Lower leg skin (tissue), 4 donors: Measurements from ENCODE around the gene RPAP2. TPM values are rescaled to one million over a fixed set of nuclear protein-coding genes. Genes with fewer than 3 reads are reported as not detected.
"Not testable (repeated sequence)": the region's sequence is repeated elsewhere in the genome, so short reads cannot be mapped to it uniquely, and the experiment has no call there.

Experiments
- DNase-seq, 2 donors: peaks; one replicate each; pipeline ENCODE4 v3.0.0-alpha.2; 2019; ENCODE audit warnings: low spot score in 2 of 2
- H3K4me3 ChIP-seq: fragments of 200-600 bp; sonication (generic); 2 replicates; pipeline ENCODE4 v1.5.1; 2017; ENCODE audit warnings: mild to moderate bottlenecking, low read depth; ENCODE audit not compliant: poor library complexity, severe bottlenecking
- CTCF ChIP-seq, 3 donors: fragments of 450-650 bp; IDR thresholded peaks; one replicate each; pipeline ENCODE4 v1.5.1; 2016; ENCODE audit warnings: antibody characterized with exemption in 3 of 3, mild to moderate bottlenecking in 3 of 3, moderate library complexity in 2 of 3
- POLR2A ChIP-seq, 2 donors: fragments of 450-650 bp; IDR thresholded peaks; one replicate each; pipeline ENCODE4 v1.6.1; 2016 to 2017; ENCODE audit warnings: antibody characterized with exemption in 2 of 2, mild to moderate bottlenecking in 1 of 2, moderate library complexity in 1 of 2
- WGBS, 2 donors: methylation state at CpG; one replicate each; pipeline ENCODE4 v1.1.5; 2018; 5-methylcytosine and 5-hydroxymethylcytosine counted together
- intact Hi-C: fragments of 100-400 bp; cut with DNase I; formaldehyde crosslinking; loops from one replicate; pipeline ENCODE4 v1.15.0; 2023; ENCODE audit warnings: low total_unique reads
- total RNA-seq, 4 donors: library from RNA; depleted of rRNA; stranded (reverse); fragments of >200 nt; gene quantifications; one replicate each; pipeline ENCODE4 v1.1.0, GENCODE V29; 2016

RPAP2 gene
- total RNA-seq, 4 donors from 2014 or later, result 9.0 to 14.5 (median 9.3) TPM

- DNase-seq, result no peak
- no peak overlapping the region for H3K4me3 ChIP-seq
- intact Hi-C loops, result no loop called here
- no peak for TF ChIP-seq POLR2A (IDR thresholded peaks at IDR 0.05)
- no peak for TF ChIP-seq CTCF (IDR thresholded peaks at IDR 0.05)
- 82 to 85% methylated on average over 2 of the region's 2 CpGs for WGBS, 2 donors
These were observed 73.3 kb downstream of the RPAP2 start for GRCh38 chr1:92372164-92372563.

- 87 to 90% methylated on average over 2 of the region's 2 CpGs for WGBS, 2 donors
- DNase-seq, result no peak
- TF ChIP-seq CTCF (IDR thresholded peaks at IDR 0.05), result no peak
- no peak for TF ChIP-seq POLR2A (IDR thresholded peaks at IDR 0.05)
- intact Hi-C loops, result no loop called here
- H3K4me3 ChIP-seq, result no peak overlapping the region
These were observed 75.4 kb downstream of the RPAP2 start for GRCh38 chr1:92374223-92374622.

- intact Hi-C loops, result no loop called here
- H3K4me3 ChIP-seq, result no peak overlapping the region
- WGBS, 2 donors, result 75 to 78% methylated on average over 2 of the region's 2 CpGs
- DNase-seq, result no peak
- TF ChIP-seq POLR2A (IDR thresholded peaks at IDR 0.05) (no peak), CTCF (IDR thresholded peaks at IDR 0.05) (no peak)
These were observed 77.5 kb downstream of the RPAP2 start for GRCh38 chr1:92376345-92376744.

- DNase-seq, intact Hi-C loops, H3K4me3 ChIP-seq: not testable (repeated sequence)
- 86 to 96% methylated on average over 4 of the region's 4 CpGs for WGBS, 2 donors
These were observed 79.1 kb downstream of the RPAP2 start for GRCh38 chr1:92377991-92378390.

GRCh38 chr1:92380867-92381266 lies 82.0 kb downstream of the RPAP2 start:
- TF ChIP-seq POLR2A (IDR thresholded peaks at IDR 0.05) (no peak), CTCF (IDR thresholded peaks at IDR 0.05) (no peak)
- intact Hi-C loops, result no loop called here
- 90 to 98% methylated on average over 2 of the region's 2 CpGs for WGBS, 2 donors
- H3K4me3 ChIP-seq, result no peak overlapping the region
- no peak for DNase-seq

GRCh38 chr1:92393966-92394365 lies 95.1 kb downstream of the RPAP2 start:
- H3K4me3 ChIP-seq, DNase-seq, intact Hi-C loops: not testable (repeated sequence)
- 93 to 94% methylated on average over 4 of the region's 4 CpGs for WGBS, 2 donors

- no peak for TF ChIP-seq CTCF (IDR thresholded peaks at IDR 0.05)
- TF ChIP-seq POLR2A (IDR thresholded peaks at IDR 0.05), result no peak
These were observed 99.7 kb downstream of the RPAP2 start for GRCh38 chr1:92398519-92398918.

More at GRCh38 chr1:92398519-92398918, 99.7 kb downstream of the RPAP2 start:
- no peak for DNase-seq
- WGBS, 2 donors, result 94 to 100% methylated on average over 2 of the region's 2 CpGs
- no peak overlapping the region for H3K4me3 ChIP-seq
- intact Hi-C loops, result no loop called here
